HG02798 (cell line): ENCODE data around the gene MS4A6A.
"Not testable (repeated sequence)": the region's sequence is repeated elsewhere in the genome, so short reads cannot be mapped to it uniquely, and the experiment has no call there.

Source experiments
- ATAC-seq: cut with Tn5 transposase; IDR thresholded peaks from one replicate; pipeline ENCODE4 v1.9.1; 2021; ENCODE audit warnings: mild to moderate bottlenecking; ENCODE audit not compliant: unreplicated experiment, poor library complexity

Gene MS4A6A

DNA sequence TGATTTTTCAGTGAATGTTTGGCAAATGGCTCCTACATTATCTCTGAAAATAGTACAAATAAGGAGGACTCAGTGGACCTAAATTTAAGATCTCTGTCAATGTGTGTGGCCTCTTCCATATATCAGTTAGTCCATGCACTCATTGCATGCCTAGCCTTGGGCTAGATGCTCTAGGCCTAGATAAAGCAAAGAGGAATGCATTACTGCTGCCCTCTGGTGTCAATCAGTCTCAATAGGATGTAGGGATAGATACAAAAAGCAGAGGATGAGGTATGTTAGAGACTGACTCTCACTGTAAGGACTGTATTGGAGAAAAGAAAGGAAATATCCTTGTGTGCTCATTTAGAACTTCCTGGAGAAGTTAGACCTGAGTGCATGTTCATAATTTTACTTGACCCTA, 52.4 kb downstream of the MS4A6A start:
- ATAC-seq: peak; percentile 45

DNA sequence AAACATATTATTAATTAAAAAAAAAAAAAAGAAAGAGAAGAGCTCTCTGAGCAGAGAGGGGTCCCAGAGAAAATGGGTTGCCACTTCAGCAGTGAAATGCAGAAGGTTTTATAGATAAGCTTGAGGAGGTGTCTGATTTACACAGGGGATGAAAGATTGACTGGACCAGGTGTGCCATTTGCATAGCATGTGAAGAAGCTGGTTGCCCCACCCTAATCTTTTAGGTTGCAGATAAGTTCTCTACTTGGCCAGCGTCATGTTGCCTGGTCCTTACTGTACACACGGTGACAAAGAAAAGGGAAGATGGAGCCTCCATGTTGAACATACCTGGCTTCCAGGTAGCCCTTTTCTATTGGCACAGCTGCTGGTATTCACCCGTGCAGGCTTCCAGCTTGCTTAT, 53.0 kb downstream of the MS4A6A start:
- ATAC-seq: no peak

DNA sequence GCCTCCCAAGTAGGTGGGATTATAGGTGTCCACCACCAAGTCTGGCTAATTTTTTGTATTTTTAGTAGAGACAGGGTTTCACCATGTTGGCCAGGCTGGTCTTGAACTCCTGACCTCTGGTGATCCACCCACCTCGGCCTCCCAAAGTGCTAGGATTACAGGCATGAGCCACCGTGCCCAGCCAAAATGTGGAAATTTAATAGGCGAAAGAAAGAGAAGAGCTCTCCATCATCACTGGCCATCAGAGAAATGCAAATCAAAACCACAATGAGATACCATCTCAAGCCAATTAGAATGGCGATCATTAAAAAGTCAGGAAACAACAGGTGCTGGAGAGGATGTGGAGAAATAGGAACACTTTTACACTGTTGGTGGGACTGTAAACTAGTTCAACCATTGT, 54.0 kb downstream of the MS4A6A start:
- not testable (repeated sequence) for ATAC-seq

DNA sequence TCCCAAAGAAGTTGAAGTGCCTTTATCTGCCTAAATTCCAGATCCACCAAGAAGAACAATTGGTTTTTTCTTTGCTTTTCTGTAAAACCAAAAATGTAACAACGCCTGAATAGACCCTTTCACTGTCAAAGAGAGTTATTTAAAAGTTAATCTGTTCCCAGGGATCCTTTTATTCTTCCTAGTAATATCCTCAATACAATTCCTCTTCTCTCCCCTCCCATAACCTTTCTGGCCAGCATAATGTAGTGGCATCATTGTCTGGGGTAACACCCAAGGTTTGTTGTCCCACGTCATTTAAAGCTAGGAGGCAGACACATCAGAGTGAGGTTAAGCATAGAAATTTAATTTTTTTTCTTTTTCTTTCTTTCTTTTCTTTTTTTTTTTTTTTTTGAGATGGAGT, 54.5 kb downstream of the MS4A6A start:
- no peak for ATAC-seq

DNA sequence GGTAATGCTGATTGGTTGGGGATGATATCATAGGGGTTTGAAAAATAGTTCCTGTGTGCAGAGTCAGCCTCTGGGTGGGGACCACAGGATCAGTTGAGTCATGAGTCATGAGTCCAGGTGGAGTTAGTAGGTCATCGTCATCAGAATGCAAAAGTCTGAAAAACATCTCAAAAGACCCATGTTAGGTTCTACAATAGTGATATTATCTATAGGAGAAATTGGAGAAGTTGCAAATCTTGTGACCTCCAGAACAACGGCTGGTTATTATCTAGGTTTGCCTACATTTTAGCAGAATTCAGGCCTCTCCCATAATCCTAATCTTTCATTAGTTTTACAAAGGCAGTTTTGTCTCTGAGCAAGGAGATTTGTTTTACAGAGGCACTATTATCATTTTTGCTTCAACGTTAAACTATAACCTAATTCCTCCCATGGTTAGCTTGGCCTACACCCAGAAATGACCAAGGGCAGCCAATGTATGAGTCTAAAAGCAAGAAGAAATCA, 55.5 kb downstream of the MS4A6A start:
- no peak for ATAC-seq

DNA sequence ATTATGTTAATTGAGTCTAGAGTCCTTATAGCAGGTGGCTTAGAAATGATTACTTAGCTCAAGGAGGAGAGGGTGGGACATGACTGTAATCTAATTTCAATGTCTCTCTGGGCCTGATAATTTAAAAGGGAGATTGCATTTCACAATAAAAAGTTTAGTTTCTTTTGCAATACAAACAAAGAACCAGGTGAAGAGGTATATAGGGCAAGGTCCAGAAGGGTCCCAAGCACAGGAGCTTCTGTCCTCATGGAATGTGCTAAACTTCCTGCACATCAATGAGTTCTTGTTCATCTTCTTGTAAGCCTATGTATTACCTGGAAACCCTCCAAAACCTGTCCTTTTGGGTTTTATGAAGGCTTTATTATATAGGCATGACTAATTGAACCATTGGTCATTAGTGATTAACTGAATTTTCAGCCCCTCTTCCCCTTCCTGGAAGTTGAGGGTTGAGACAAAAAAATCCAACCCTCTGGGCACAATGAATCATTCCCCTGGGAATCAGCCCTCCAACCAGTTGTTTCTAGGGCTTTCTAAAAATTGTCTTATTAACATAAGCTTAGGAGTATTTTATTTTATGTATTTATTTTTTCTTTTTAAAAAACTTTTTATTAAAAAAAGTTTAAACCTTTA, 56.8 kb downstream of the MS4A6A start:
- ATAC-seq: no peak

DNA sequence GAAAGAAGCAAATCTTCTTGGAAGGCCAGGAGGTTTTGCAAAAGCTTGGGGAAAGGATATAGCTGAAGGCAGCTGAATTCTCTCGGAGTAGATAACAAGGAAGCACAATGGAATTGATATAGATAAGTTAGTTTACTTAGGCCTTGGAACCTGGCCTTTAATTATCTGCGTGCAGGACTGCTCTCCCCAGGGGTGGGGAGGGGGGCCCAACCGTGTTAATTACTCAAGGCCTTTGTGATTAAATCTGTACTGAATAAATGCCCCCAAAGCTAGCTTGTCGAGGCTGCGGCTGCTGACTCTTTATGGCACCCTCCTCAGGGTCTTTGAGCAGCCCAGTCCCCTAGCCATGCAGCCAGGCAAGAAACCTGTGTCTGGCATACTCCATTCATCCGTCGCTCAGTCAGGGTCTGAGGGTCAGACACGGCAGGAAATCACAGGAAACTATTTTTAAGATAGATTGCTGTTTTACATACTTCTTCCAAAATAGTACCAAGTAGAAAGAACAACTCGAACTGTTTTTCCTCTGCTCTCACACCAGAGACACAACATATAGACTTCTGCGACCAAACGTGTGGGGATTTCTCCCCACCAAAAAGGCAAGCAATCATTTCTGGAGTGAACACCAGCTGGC, 58.0 kb downstream of the MS4A6A start:
- ATAC-seq: no peak
